ENCODE measurements around the gene HIRA. TPM values are rescaled to one million over a fixed set of nuclear protein-coding genes. Genes with fewer than 3 reads are reported as not detected.

HIRA gene
- total and polyA plus RNA-seq, 9 of the 15 experiments (the other 6 are each of a cell fraction or from before 2014, with no cell fraction given) = 0.96 to 132 (median 58.4) TPM

DNA sequence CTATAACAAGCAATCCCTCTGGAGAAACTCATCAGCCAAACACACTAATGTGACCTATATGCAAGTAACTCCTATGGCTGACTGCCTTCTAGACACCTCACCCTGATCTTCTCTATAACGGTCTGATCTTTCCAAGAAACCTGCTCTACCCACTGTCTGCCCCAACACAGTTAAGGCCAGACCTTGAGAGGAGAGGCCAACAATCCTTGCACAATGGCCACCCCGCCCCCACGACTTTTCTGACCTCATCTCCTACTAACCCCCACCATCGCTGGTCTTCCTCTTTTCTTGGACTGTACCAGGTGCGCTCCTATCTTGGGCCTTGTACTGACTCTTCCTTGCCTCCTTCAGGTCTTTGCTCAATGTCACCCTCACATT is 12.5 kb downstream of the HIRA start (continued):
- TF ChIP-seq SAP30 (IDR thresholded peaks at IDR 0.05; ENCODE audit: borderline replicate concordance, insufficient read depth, low read depth, low read length, poor library complexity, severe bottlenecking) (peak; percentile 69), ZNF561 (CRISPR knock-in tag; conservative IDR thresholded peaks at IDR 0.05) (no peak), BCL6 (CRISPR knock-in tag; IDR thresholded peaks at IDR 0.05) (no peak), MTF1 (CRISPR knock-in tag; IDR thresholded peaks at IDR 0.05; ENCODE audit: borderline replicate concordance) (no peak), TEAD4 (IDR thresholded peaks at IDR 0.05; ENCODE audit: low read length) (peak; percentile 88), TEAD4 (CRISPR knock-in tag; IDR thresholded peaks at IDR 0.05; ENCODE audit: borderline replicate concordance) (no peak), CSDE1 (IDR thresholded peaks at IDR 0.05) (no peak), SMARCC2 (IDR thresholded peaks at IDR 0.05; ENCODE audit: low read depth) (no peak), NFIX (CRISPR knock-in tag; IDR thresholded peaks at IDR 0.05; ENCODE audit: low read depth) (no peak), KLF10 (CRISPR knock-in tag; IDR thresholded peaks at IDR 0.05) (no peak), LARP7 (IDR thresholded peaks at IDR 0.05) (no peak)
- TF ChIP-seq, protein P1, sequence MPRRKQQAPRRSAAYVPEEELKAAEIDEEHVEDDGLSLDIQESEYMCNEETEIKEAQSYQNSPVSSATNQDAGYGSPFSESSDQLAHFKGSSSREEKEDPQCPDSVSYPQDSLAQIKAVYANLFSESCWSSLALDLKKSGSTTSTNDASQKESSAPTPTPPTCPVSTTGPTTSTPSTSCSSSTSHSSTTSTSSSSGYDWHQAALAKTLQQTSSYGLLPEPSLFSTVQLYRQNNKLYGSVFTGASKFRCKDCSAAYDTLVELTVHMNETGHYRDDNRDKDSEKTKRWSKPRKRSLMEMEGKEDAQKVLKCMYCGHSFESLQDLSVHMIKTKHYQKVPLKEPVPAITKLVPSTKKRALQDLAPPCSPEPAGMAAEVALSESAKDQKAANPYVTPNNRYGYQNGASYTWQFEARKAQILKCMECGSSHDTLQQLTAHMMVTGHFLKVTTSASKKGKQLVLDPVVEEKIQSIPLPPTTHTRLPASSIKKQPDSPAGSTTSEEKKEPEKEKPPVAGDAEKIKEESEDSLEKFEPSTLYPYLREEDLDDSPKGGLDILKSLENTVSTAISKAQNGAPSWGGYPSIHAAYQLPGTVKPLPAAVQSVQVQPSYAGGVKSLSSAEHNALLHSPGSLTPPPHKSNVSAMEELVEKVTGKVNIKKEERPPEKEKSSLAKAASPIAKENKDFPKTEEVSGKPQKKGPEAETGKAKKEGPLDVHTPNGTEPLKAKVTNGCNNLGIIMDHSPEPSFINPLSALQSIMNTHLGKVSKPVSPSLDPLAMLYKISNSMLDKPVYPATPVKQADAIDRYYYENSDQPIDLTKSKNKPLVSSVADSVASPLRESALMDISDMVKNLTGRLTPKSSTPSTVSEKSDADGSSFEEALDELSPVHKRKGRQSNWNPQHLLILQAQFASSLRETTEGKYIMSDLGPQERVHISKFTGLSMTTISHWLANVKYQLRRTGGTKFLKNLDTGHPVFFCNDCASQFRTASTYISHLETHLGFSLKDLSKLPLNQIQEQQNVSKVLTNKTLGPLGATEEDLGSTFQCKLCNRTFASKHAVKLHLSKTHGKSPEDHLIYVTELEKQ (CRISPR knock-in tag; IDR thresholded peaks at IDR 0.05) = no peak
- TF ChIP-seq, protein P2, sequence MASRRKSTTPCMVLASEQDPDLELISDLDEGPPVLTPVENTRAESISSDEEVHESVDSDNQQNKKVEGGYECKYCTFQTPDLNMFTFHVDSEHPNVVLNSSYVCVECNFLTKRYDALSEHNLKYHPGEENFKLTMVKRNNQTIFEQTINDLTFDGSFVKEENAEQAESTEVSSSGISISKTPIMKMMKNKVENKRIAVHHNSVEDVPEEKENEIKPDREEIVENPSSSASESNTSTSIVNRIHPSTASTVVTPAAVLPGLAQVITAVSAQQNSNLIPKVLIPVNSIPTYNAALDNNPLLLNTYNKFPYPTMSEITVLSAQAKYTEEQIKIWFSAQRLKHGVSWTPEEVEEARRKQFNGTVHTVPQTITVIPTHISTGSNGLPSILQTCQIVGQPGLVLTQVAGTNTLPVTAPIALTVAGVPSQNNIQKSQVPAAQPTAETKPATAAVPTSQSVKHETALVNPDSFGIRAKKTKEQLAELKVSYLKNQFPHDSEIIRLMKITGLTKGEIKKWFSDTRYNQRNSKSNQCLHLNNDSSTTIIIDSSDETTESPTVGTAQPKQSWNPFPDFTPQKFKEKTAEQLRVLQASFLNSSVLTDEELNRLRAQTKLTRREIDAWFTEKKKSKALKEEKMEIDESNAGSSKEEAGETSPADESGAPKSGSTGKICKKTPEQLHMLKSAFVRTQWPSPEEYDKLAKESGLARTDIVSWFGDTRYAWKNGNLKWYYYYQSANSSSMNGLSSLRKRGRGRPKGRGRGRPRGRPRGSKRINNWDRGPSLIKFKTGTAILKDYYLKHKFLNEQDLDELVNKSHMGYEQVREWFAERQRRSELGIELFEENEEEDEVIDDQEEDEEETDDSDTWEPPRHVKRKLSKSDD (conservative IDR thresholded peaks at IDR 0.05; ENCODE audit: low read length) = no peak
- TF ChIP-seq, protein P3, sequence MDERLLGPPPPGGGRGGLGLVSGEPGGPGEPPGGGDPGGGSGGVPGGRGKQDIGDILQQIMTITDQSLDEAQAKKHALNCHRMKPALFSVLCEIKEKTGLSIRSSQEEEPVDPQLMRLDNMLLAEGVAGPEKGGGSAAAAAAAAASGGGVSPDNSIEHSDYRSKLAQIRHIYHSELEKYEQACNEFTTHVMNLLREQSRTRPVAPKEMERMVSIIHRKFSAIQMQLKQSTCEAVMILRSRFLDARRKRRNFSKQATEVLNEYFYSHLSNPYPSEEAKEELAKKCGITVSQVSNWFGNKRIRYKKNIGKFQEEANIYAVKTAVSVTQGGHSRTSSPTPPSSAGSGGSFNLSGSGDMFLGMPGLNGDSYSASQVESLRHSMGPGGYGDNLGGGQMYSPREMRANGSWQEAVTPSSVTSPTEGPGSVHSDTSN (CRISPR knock-in tag; IDR thresholded peaks at IDR 0.05; ENCODE audit: low read depth) = no peak
- TF ChIP-seq, protein P3 (tag; conservative IDR thresholded peaks at IDR 0.05; ENCODE audit: low read depth) = no peak
